Stomach (tissue), 9 donors: ENCODE data around the gene NRAP. TPM values are rescaled to one million over a fixed set of nuclear protein-coding genes. Genes with fewer than 3 reads are reported as not detected.

Source experiments
- DNase-seq, 2 donors: peaks; one replicate each; pipeline versions ENCODE4 v3.0.0 to v3.0.0-alpha.2; 2013 to 2019
- H3K27ac ChIP-seq, 5 donors: fragments of 200-600 bp in 4 of 5; sonication (generic) in 4 of 5; one replicate each; pipeline ENCODE4 v1.5.1; 2013 to 2019; ENCODE audit warnings: mild to moderate bottlenecking in 1 of 5, moderate library complexity in 1 of 5
- H3K27me3 ChIP-seq, 3 donors: fragments of 200-600 bp; sonication (generic); one replicate each; pipeline ENCODE4 v1.5.1; 2017 to 2019; ENCODE audit warnings: mixed run types in 1 of 3
- H3K36me3 ChIP-seq, 4 donors: fragments of 200-600 bp; sonication (generic); 1 replicate in 3 of 4; 2 replicates in 1 of 4; pipeline ENCODE4 v1.5.1; 2016 to 2019
- H3K4me1 ChIP-seq, 4 donors: fragments of 200-600 bp; sonication (generic); one replicate each; pipeline ENCODE4 v1.5.1; 2016 to 2019
- H3K4me3 ChIP-seq, 4 donors: fragments of 200-600 bp; sonication (generic) in 3 of 4; one replicate each; pipeline ENCODE4 v1.5.1; 2016 to 2019; ENCODE audit warnings: mild to moderate bottlenecking in 1 of 4
- H3K9me3 ChIP-seq, 4 donors: fragments of 200-600 bp; sonication (generic); one replicate each; pipeline ENCODE4 v1.5.1; 2016 to 2019
- CTCF ChIP-seq, 7 experiments: fragments of 450-650 bp in 4 of 7; fragments of 200-600 bp in 3 of 7; sonication (generic) in 3 of 7; IDR thresholded peaks; one replicate each; pipeline ENCODE4 v1.5.1; 2016 to 2019; ENCODE audit warnings: antibody characterized with exemption in 7 of 7, control low read depth in 2 of 7, mild to moderate bottlenecking in 1 of 7
- EP300 ChIP-seq: sonication (generic); formaldehyde crosslinking; IDR thresholded peaks from one replicate; pipeline ENCODE4 v1.6.1; 2017; ENCODE audit warnings: antibody characterized with exemption
- POLR2A ChIP-seq, 4 donors: fragments of 450-650 bp; IDR thresholded peaks; one replicate each; pipeline ENCODE4 v1.6.1; 2016; ENCODE audit warnings: antibody characterized with exemption in 4 of 4, control low read depth in 2 of 4, mild to moderate bottlenecking in 1 of 4, moderate library complexity in 1 of 4
- POLR2AphosphoS5 ChIP-seq, 3 donors: sonication (generic); formaldehyde crosslinking; IDR thresholded peaks; one replicate each; pipeline ENCODE4 v1.6.1; 2016; ENCODE audit warnings: antibody characterized with exemption in 3 of 3
- WGBS, 5 donors: extraction: QIAGEN DNeasy Blood & Tissue Kit in 3 of 5; methylation state at CpG; one replicate each; pipeline versions ENCODE4 v1.1.5 to v1.1.7; 2013 to 2018; 5-methylcytosine and 5-hydroxymethylcytosine counted together
- intact Hi-C: fragments of 100-400 bp; cut with DNase I; formaldehyde crosslinking; loops from one replicate; pipeline ENCODE4 v1.15.1; 2023; ENCODE audit warnings: low total_unique reads
- polyA plus RNA-seq, 3 donors: library from polyadenylated mRNA; stranded (reverse); fragments of 200-250 nt; gene quantifications; one replicate each; pipeline ENCODE4 v1.2.3, GENCODE V29; 2013
- total RNA-seq, 5 donors: library from RNA; depleted of rRNA; stranded (reverse); fragments of >200 nt; gene quantifications; one replicate each; pipeline versions ENCODE4 v1.1.0 to v1.2.3, GENCODE V29; 2014 to 2016
- donor health status: healthy with polysubstance abuse.
- donor health status: Bipolar disorder and iron deficiency.
- donor health status: healthy.

NRAP gene
- total and polyA plus RNA-seq, 8 donors: 0.03 to 0.92 (median 0.19) TPM; not detected in 4

DNA sequence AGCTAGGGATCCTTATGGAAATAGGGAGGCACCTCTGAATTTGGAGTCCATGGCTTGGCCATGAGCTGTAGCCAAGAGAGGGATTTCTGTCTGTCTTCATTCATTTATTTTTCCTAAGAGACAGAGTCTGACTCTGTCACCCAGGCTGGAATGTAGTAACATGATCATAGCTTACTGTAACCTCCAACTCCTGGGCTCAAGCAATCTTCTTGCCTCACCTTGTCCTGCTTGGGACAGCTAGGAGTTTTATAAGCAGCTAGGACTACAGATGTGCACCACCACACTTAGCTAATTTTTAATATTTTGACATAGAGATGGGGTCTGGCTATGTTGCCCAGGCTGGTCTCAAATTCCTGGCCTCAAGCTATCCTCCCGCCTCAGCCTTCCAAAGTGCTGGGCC is 119.4 kb downstream of the NRAP start:
- no peak for TF ChIP-seq EP300
- no peak for TF ChIP-seq POLR2AphosphoS5 (IDR thresholded peaks at IDR 0.05)
- TF ChIP-seq CTCF (IDR thresholded peaks at IDR 0.05): no peak
- TF ChIP-seq POLR2A (IDR thresholded peaks at IDR 0.05): no peak
- H3K4me1 ChIP-seq: peaks cover 0 to 14% (median 14%) of the 10 kb centered on the region in 4 donors
- H3K36me3 ChIP-seq: no peaks in the 10 kb centered on the region
- H3K9me3 ChIP-seq: no peaks in the 10 kb centered on the region
- intact Hi-C loops: no loop called here
- H3K27me3 ChIP-seq: no peaks in the 10 kb centered on the region
- H3K4me3 ChIP-seq: no peak overlapping the region
- WGBS, 5 donors: 100% methylated on average over 1 of the region's 1 CpG
- DNase-seq: no peak
- no peak overlapping the region for H3K27ac ChIP-seq

DNA sequence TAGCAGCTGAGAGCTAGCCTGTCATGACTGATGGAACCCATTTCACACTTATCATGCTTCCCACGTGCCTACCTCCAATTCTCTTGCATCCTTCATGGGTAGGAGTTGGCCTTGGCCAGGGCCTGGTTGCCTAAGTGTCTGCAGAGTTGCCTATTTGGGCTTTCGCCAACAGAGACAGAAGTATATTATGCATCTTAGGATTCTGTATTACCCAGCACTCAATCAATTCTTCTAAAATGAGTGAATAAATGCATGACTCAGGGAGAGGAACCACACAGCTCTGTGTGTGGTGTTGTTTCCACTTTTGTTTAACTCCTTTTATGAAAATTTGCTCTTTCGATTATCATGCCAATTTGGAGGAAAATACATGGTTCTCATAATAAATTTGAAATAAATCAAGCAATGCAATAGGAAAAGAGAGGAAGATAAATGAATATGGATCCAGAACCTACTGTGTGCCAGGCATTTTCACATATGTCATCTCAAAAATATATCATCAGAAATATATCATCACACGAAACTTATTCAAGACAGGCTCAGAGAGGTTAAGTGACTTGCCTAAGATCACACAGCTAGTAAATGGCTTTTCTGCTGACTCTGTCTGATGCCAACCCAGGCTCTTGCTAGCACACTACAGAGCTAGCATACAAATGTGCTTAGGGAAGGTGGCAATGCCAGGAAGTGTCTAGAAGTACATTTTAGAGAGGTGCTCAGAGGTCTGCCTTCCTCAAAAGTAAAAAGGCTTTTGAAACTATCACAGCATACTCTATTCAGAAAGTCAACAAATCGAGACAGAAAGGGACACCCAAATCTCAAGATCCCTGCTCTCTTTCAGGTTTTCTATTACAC is 120.5 kb downstream of the NRAP start:
- DNase-seq: no peak
- H3K36me3 ChIP-seq: no peaks in the 10 kb centered on the region
- intact Hi-C loops: no loop called here
- no peak overlapping the region for H3K27ac ChIP-seq
- TF ChIP-seq CTCF (IDR thresholded peaks at IDR 0.05): no peak
- no peak for TF ChIP-seq POLR2A (IDR thresholded peaks at IDR 0.05)
- no peak for TF ChIP-seq POLR2AphosphoS5 (IDR thresholded peaks at IDR 0.05)
- no peak for TF ChIP-seq EP300
- H3K27me3 ChIP-seq: no peaks in the 10 kb centered on the region
- no peaks in the 10 kb centered on the region for H3K9me3 ChIP-seq
- 82 to 87% (median 83%) methylated on average over 5 of the region's 5 CpGs for WGBS, 5 donors
- H3K4me3 ChIP-seq: no peak overlapping the region
- peaks cover 0 to 18% (median 14%) of the 10 kb centered on the region in 4 donors for H3K4me1 ChIP-seq

DNA sequence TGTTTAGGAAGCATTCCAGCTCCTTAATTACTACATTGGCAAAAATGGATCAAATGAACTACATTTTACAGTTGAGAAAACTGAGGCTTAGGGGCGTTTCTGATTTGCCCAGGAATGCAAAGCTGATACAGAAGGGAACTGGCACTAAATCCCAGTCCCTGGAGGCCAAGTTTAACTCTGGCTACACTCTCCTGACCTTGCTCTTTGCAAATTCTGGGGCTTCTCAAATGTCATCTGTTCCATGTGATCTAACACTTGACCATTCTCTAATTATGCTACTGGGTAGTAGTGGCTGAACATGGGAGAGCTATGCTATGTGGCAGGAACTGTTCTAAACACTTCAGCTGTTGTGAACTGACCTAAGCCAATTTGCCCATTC is 122.3 kb downstream of the NRAP start:
- no peak overlapping the region for H3K4me3 ChIP-seq
- DNase-seq: no peak
- H3K36me3 ChIP-seq: no peaks in the 10 kb centered on the region
- no peaks in the 10 kb centered on the region for H3K9me3 ChIP-seq
- no peak overlapping the region for H3K27ac ChIP-seq
- peaks cover 0 to 3% (median 0%) of the 10 kb centered on the region in 3 donors for H3K27me3 ChIP-seq
- intact Hi-C loops: no loop called here
- peaks cover 0 to 18% (median 14%) of the 10 kb centered on the region in 4 donors for H3K4me1 ChIP-seq
- 22 to 50% (median 34%) methylated on average over 1 of the region's 1 CpG for WGBS, 5 donors
- TF ChIP-seq EP300 (no peak), CTCF (IDR thresholded peaks at IDR 0.05) (no peak), POLR2A (IDR thresholded peaks at IDR 0.05) (no peak), POLR2AphosphoS5 (IDR thresholded peaks at IDR 0.05) (no peak)

- H3K4me3 ChIP-seq: no peak overlapping the region
- intact Hi-C loops: no loop called here
- H3K4me1 ChIP-seq: peaks cover 0 to 18% (median 14%) of the 10 kb centered on the region in 4 donors
- WGBS, 5 donors: 39 to 68% (median 52%) methylated on average over 7 of the region's 7 CpGs
- no peaks in the 10 kb centered on the region for H3K9me3 ChIP-seq
- no peaks in the 10 kb centered on the region for H3K36me3 ChIP-seq
- TF ChIP-seq POLR2A (IDR thresholded peaks at IDR 0.05): no peak
- TF ChIP-seq EP300: no peak
- no peak for TF ChIP-seq CTCF (IDR thresholded peaks at IDR 0.05)
- TF ChIP-seq POLR2AphosphoS5 (IDR thresholded peaks at IDR 0.05): no peak
- peaks cover 0 to 6% (median 0%) of the 10 kb centered on the region in 3 donors for H3K27me3 ChIP-seq
- DNase-seq: peak in 1 of 2 donors; percentile 44
- no peak overlapping the region for H3K27ac ChIP-seq
Observed at GRCh38 chr10:113540845-113541548, 122.8 kb downstream of the NRAP start.
